Esophagus squamous epithelium (tissue), 5 donors: Measurements from ENCODE around the gene ARHGEF40. TPM values are rescaled to one million over a fixed set of nuclear protein-coding genes. Genes with fewer than 3 reads are reported as not detected.

Experiments
- DNase-seq: peaks from one replicate; lab custom pipeline; 2025; lab: John Stamatoyannopoulos, UW
- H3K27ac ChIP-seq, 4 donors: fragments of 200-600 bp; sonication (generic); one replicate each; pipeline ENCODE4 v1.5.1; 2016 to 2019; ENCODE audit warnings: mild to moderate bottlenecking in 1 of 4
- H3K27me3 ChIP-seq, 4 donors: fragments of 200-600 bp; sonication (generic); 1 replicate in 3 of 4; 2 replicates in 1 of 4; pipeline versions ENCODE4 v1.5.1 to v1.6.0; 2017 to 2021; ENCODE audit warnings: antibody characterized with exemption in 1 of 4
- H3K36me3 ChIP-seq, 3 donors: fragments of 200-600 bp; sonication (generic); one replicate each; pipeline ENCODE4 v1.5.1; 2016 to 2019
- H3K4me1 ChIP-seq, 3 donors: fragments of 200-600 bp; sonication (generic); one replicate each; pipeline ENCODE4 v1.5.1; 2017 to 2019
- H3K4me3 ChIP-seq, 4 donors: fragments of 200-600 bp; sonication (generic); 1 replicate in 3 of 4; 2 replicates in 1 of 4; pipeline ENCODE4 v1.5.1; 2016 to 2019; ENCODE audit warnings: mild to moderate bottlenecking in 2 of 4, moderate library complexity in 1 of 4
- H3K9me3 ChIP-seq, 3 donors: fragments of 200-600 bp; sonication (generic); one replicate each; pipeline ENCODE4 v1.5.1; 2016 to 2019
- POLR2A ChIP-seq, 4 donors: fragments of 450-650 bp; IDR thresholded peaks; one replicate each; pipeline ENCODE4 v1.6.1; 2017; ENCODE audit warnings: antibody characterized with exemption in 4 of 4, mild to moderate bottlenecking in 4 of 4, moderate library complexity in 3 of 4
- WGBS, 2 donors: methylation state at CpG; one replicate each; pipeline ENCODE4 v1.1.5; 2018; 5-methylcytosine and 5-hydroxymethylcytosine counted together
- intact Hi-C: fragments of 100-400 bp; cut with DNase I; formaldehyde crosslinking; loops from one replicate; pipeline ENCODE4 v1.15.0; 2022
- small RNA-seq, 4 donors: library from RNA; depleted of rRNA; stranded (forward); fragments of <200 nt; gene quantifications; one replicate each; pipeline ENCODE3, GENCODE V24; 2016
- total RNA-seq, 4 donors: library from RNA; depleted of rRNA; stranded (reverse); fragments of >200 nt; gene quantifications; one replicate each; pipeline ENCODE4 v1.1.0, GENCODE V29; 2016
- TF ChIP-seq, protein P1 (sequence below), 6 experiments: fragments of 450-650 bp in 4 of 6; fragments of 200-600 bp in 2 of 6; sonication (generic) in 2 of 6; IDR thresholded peaks; one replicate each; pipeline ENCODE4 v1.5.1; 2016 to 2019; ENCODE audit warnings: antibody characterized with exemption in 6 of 6, mild to moderate bottlenecking in 4 of 6, moderate library complexity in 4 of 6
- donor health status: DM: yes; HTN: yes; CAD: no.

ARHGEF40 gene
- total RNA-seq, 4 donors from 2014 or later = 1.3 to 10.3 (median 3.6) TPM

DNA sequence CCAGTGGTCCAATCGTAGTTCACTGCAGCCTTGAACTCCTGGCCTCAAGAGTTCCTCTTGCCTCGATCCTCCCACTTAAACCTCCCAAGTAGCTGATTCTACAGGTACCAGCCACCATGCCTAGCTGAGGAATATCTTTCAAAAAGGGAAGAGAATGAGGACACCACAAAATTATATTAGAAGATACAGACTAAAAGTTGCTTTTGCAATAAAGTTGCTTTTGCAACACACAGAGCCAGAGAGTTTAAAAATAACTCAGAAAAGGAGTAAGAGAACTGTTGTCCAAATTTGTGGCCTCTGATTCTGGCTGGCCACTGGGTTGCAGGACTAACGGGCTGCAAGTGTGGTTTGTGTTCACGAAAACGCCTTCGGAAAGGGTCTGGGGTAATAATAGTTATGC, 50.6 kb downstream of the ARHGEF40 start:
- Histone ChIP-seq H3K36me3 (no peaks in the 10 kb centered on the region), H3K4me1 (peaks cover 0 to 8% (median 0%) of the 10 kb centered on the region in 3 donors), H3K27ac (no peak overlapping the region), H3K4me3 (no peak overlapping the region), H3K27me3 (no peaks in the 10 kb centered on the region), H3K9me3 (no peaks in the 10 kb centered on the region)
- 60 to 75% methylated on average over 6 of the region's 6 CpGs for WGBS, 2 donors
- no peak for TF ChIP-seq POLR2A (IDR thresholded peaks at IDR 0.05)
- intact Hi-C loops = no loop called here
- no peak for DNase-seq

- no peak for TF ChIP-seq POLR2A (IDR thresholded peaks at IDR 0.05)
- TF ChIP-seq, protein P1, sequence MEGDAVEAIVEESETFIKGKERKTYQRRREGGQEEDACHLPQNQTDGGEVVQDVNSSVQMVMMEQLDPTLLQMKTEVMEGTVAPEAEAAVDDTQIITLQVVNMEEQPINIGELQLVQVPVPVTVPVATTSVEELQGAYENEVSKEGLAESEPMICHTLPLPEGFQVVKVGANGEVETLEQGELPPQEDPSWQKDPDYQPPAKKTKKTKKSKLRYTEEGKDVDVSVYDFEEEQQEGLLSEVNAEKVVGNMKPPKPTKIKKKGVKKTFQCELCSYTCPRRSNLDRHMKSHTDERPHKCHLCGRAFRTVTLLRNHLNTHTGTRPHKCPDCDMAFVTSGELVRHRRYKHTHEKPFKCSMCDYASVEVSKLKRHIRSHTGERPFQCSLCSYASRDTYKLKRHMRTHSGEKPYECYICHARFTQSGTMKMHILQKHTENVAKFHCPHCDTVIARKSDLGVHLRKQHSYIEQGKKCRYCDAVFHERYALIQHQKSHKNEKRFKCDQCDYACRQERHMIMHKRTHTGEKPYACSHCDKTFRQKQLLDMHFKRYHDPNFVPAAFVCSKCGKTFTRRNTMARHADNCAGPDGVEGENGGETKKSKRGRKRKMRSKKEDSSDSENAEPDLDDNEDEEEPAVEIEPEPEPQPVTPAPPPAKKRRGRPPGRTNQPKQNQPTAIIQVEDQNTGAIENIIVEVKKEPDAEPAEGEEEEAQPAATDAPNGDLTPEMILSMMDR (IDR thresholded peaks at IDR 0.05) = no peak
- intact Hi-C loops = no loop called here
- H3K27me3 ChIP-seq = no peaks in the 10 kb centered on the region
- H3K27ac ChIP-seq = no peak overlapping the region
- no peaks in the 10 kb centered on the region for H3K36me3 ChIP-seq
- 40 to 63% methylated on average over 1 of the region's 1 CpG for WGBS, 2 donors
- H3K9me3 ChIP-seq = no peaks in the 10 kb centered on the region
- H3K4me3 ChIP-seq = no peak overlapping the region
- DNase-seq = no peak
- H3K4me1 ChIP-seq = peaks cover 0 to 8% (median 0%) of the 10 kb centered on the region in 3 donors
Measured at GRCh38 chr14:21121122-21121521, 51.0 kb downstream of the ARHGEF40 start.

- no peak for TF ChIP-seq POLR2A (IDR thresholded peaks at IDR 0.05)
- TF ChIP-seq, protein P1 (IDR thresholded peaks at IDR 0.05) = no peak
- intact Hi-C loops = no loop called here
- Histone ChIP-seq H3K4me1 (peaks cover 0 to 8% (median 0%) of the 10 kb centered on the region in 3 donors), H3K27me3 (no peaks in the 10 kb centered on the region), H3K9me3 (no peaks in the 10 kb centered on the region), H3K36me3 (no peaks in the 10 kb centered on the region), H3K27ac (no peak overlapping the region), H3K4me3 (no peak overlapping the region)
- 57 to 78% methylated on average over 1 of the region's 1 CpG for WGBS, 2 donors
- DNase-seq = no peak
Measured at GRCh38 chr14:21123429-21123828, 53.3 kb downstream of the ARHGEF40 start.

- TF ChIP-seq, protein P1 (IDR thresholded peaks at IDR 0.05) = no peak
- TF ChIP-seq POLR2A (IDR thresholded peaks at IDR 0.05) = no peak
Measured at GRCh38 chr14:21133901-21134300, 63.8 kb downstream of the ARHGEF40 start.

GRCh38 chr14:21136024-21136423, 65.9 kb downstream of the ARHGEF40 start:
- H3K36me3 ChIP-seq = no peaks in the 10 kb centered on the region
- DNase-seq = no peak
- no peak overlapping the region for H3K4me3 ChIP-seq
- 6 to 17% methylated on average over 1 of the region's 1 CpG for WGBS, 2 donors
- H3K4me1 ChIP-seq = no peaks in the 10 kb centered on the region
- H3K9me3 ChIP-seq = no peaks in the 10 kb centered on the region
- intact Hi-C loops = no loop called here
- no peaks in the 10 kb centered on the region for H3K27me3 ChIP-seq
- TF ChIP-seq POLR2A (IDR thresholded peaks at IDR 0.05) = no peak
- TF ChIP-seq, protein P1 (IDR thresholded peaks at IDR 0.05) = peak; percentile 24 to 62 (median 44)
- no peak overlapping the region for H3K27ac ChIP-seq

More at GRCh38 chr14:21133901-21134300, 63.8 kb downstream of the ARHGEF40 start:
- Histone ChIP-seq H3K27me3 (no peaks in the 10 kb centered on the region), H3K36me3 (no peaks in the 10 kb centered on the region), H3K4me1 (no peaks in the 10 kb centered on the region), H3K9me3 (no peaks in the 10 kb centered on the region), H3K4me3 (no peak overlapping the region), H3K27ac (no peak overlapping the region)
- WGBS, 2 donors = 50 to 60% methylated on average over 1 of the region's 1 CpG
- intact Hi-C loops = no loop called here
- DNase-seq = no peak

Small RNA genes within 50 kb of the gene (small RNA-seq; reads per million reads assigned to genes)
- 0 reads per million in 4 donors for gene RNU6-252P

Other genes starting within 250 kb of the ARHGEF40 start
- not detected for gene RNASE3, start 178.9 kb upstream of the ARHGEF40 start, total RNA-seq
- 1 to 10 TPM in 1 of 4 donors, under 1 TPM in 2, not detected in 1; 0.44 to 1.3 (median 0.44) TPM for gene RNASE2, start 114.8 kb upstream of the ARHGEF40 start, total RNA-seq
- gene METTL17, start 80.3 kb upstream of the ARHGEF40 start, total RNA-seq = 10 to 100 TPM; 53.6 to 74.6 (median 68.5) TPM
- gene SLC39A2, start 71.0 kb upstream of the ARHGEF40 start, total RNA-seq = 10 to 100 TPM in 3 of 4 donors, 1 to 10 TPM in 1; 8.6 to 23.2 (median 14.9) TPM
- gene NDRG2, start 45.2 kb upstream of the ARHGEF40 start, total RNA-seq = 100 to 1,000 TPM in 3 of 4 donors, 10 to 100 TPM in 1; 96.3 to 209 (median 142) TPM
- gene TPPP2, start 40.1 kb upstream of the ARHGEF40 start, total RNA-seq = not detected
- not detected for gene RNASE13, start 35.5 kb upstream of the ARHGEF40 start, total RNA-seq
- gene RNASE7, start 27.9 kb upstream of the ARHGEF40 start, total RNA-seq = 10 to 100 TPM in 1 of 4 donors, 1 to 10 TPM in 1, under 1 TPM in 1, not detected in 1; 0.97 to 13.3 (median 1.1) TPM
- not detected for gene RNASE8, start 12.5 kb upstream of the ARHGEF40 start, total RNA-seq
- gene ZNF219, start 28.4 kb downstream of the ARHGEF40 start, total RNA-seq = 10 to 100 TPM; 47.1 to 68.3 (median 61.3) TPM
- gene TMEM253, start 30.8 kb downstream of the ARHGEF40 start, total RNA-seq = 1 to 10 TPM in 1 of 4 donors, under 1 TPM in 1, not detected in 2; 0.95 to 1.5 TPM
- gene OR5AU1, start 85.8 kb downstream of the ARHGEF40 start, total RNA-seq = not detected
- gene HNRNPC, start 199.1 kb downstream of the ARHGEF40 start, total RNA-seq = 100 to 1,000 TPM; 252 to 651 (median 476) TPM
- gene RPGRIP1, start 209.8 kb downstream of the ARHGEF40 start, total RNA-seq = not detected